ENCODE data around the gene NBDY.

The NBDY gene

GRCh38 chrX:56791456-56791855 lies 62.4 kb downstream of the NBDY start:
- no peaks in the 10 kb centered on the region for H3K4me1 ChIP-seq
- TF ChIP-seq CTCF (IDR thresholded peaks at IDR 0.05; ENCODE audit: low read depth, low read length): no peak
- no peaks in the 10 kb centered on the region for H3K9me3 ChIP-seq
- H3K4me3 ChIP-seq (ENCODE audit: low read depth, low read length): no peak overlapping the region
- H3K36me3 ChIP-seq: no peaks in the 10 kb centered on the region
- DNase-seq: no peak
- no peaks in the 10 kb centered on the region for H3K27me3 ChIP-seq

DNA sequence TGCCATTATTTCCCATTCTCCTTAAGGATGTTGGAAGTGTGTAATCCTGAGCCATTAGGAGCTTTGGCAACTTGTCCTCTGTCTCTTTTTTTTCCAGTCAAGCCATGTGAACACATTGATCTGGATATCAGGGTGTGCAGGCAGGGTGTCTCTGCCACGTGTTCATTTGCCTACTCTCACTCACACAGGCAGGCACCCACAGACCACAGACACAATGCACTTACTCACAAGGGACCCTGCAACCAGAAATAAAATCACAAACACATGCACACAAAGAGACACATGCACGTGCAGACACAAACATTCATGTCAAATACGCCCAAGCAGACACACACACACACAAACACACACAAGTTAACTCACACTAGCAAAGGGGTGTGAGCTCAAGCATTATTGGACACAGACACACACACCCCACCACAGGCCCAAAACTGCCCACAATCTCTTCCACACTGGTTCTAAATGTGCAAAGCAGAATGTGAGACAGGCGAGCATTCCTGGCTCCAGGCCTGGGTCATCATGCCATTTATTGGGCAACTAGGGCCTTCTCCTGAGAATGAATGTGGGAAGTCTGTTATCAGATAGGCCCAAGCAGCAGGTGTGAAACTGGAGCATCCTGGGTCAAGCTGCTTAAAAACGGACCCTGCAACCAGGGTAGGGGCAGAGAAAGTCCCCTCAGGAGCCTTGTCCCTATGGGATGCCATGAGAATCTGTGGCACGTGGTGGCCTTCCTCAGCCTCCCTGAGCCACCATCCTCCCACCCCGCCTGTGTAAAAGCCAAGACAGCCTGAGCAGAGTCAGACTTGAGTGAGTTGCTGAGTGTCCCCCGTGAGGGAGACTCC lies 63.4 kb downstream of the NBDY start:
- TF ChIP-seq CTCF (IDR thresholded peaks at IDR 0.05; ENCODE audit: low read depth, low read length): no peak
- no peaks in the 10 kb centered on the region for H3K36me3 ChIP-seq

DNA sequence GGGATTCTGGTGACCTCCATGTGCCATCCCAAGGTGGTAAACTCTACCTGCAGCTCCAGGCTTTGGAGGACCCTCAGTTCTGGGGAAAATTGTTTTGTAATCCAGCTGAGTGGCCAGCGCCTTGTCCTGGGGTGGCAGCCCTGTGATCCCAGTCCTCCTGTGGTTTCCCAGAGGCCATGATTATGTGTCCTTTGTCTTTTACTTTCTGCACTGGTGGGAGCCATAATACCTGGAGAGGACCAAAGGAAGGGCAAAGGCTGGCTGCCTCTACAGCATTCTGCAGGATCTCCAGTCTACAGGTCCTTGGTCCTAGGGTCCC lies 64.0 kb downstream of the NBDY start:
- Histone ChIP-seq H3K27me3 (no peaks in the 10 kb centered on the region), H3K4me1 (no peaks in the 10 kb centered on the region), H3K4me3 (ENCODE audit: low read depth, low read length) (no peak overlapping the region), H3K36me3 (no peaks in the 10 kb centered on the region), H3K9me3 (no peaks in the 10 kb centered on the region)
- no peak for TF ChIP-seq CTCF (IDR thresholded peaks at IDR 0.05; ENCODE audit: low read depth, low read length)
- DNase-seq: no peak

More for the DNA sequence above, 63.4 kb downstream of the NBDY start:
- DNase-seq: no peak
- Histone ChIP-seq H3K4me1 (no peaks in the 10 kb centered on the region), H3K4me3 (ENCODE audit: low read depth, low read length) (no peak overlapping the region), H3K9me3 (no peaks in the 10 kb centered on the region), H3K27me3 (no peaks in the 10 kb centered on the region)

DNA sequence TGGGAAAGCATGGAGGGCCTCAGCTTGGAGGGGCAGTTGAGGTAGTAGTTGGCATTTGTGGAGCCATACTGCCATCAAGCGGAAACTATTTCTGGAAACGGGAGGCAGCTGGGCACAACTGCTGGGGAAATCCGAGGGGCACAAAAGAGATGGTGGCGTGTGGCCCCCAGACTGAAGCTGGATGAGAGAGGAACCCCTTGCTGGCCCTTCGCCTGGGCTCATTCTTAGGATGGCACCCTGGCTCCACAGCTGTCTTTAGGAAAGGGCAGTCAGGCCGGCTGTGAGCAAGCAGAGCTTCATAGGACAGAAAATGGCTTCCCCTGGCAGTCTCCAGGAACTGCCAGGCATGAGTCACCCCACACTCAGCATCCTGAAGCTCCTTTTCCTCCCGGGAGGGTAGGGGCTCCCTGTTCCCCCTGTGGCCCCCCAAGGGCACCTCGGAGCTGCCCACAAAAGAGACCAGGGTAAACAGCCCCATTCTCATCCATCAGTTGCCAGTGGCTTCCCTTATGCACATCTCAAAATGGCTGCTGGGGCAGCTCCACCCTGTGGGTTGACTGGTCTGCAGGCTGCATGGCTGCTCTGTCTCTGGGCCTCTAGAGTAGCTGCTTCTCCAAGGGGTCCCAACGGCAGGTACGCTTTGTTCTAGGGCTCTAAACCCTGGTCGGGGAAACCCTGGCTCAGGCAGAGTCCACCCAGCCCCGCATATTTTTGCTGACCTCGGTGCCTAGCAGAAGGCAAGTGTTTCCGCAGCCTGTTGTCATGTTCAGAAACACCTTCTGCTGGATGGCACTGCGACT lies 64.7 kb downstream of the NBDY start:
- Histone ChIP-seq H3K36me3 (no peaks in the 10 kb centered on the region), H3K9me3 (no peaks in the 10 kb centered on the region), H3K27me3 (no peaks in the 10 kb centered on the region), H3K4me1 (no peaks in the 10 kb centered on the region), H3K4me3 (ENCODE audit: low read depth, low read length) (no peak overlapping the region)
- no peak for TF ChIP-seq CTCF (IDR thresholded peaks at IDR 0.05; ENCODE audit: low read depth, low read length)
- no peak for DNase-seq

- Histone ChIP-seq H3K36me3 (no peaks in the 10 kb centered on the region), H3K4me3 (ENCODE audit: low read depth, low read length) (no peak overlapping the region), H3K9me3 (no peaks in the 10 kb centered on the region), H3K27me3 (no peaks in the 10 kb centered on the region), H3K4me1 (no peaks in the 10 kb centered on the region)
- no peak for TF ChIP-seq CTCF (IDR thresholded peaks at IDR 0.05; ENCODE audit: low read depth, low read length)
- no peak for DNase-seq
Measured at GRCh38 chrX:56794404-56795230, 65.6 kb downstream of the NBDY start.

All from BE2C (cell line).